GM19099 (cell line): ENCODE results near the gene CCER1.

ENCODE experiments used
- POLR2A ChIP-seq: IDR thresholded peaks from 3 replicates; pipeline ENCODE4 v1.6.1; 2011; ENCODE audit warnings: low read depth; ENCODE audit not compliant: insufficient read length; ENCODE audit errors: extremely low read depth

Gene CCER1

GRCh38 chr12:90974286-90974685 lies 19.3 kb upstream of the CCER1 start:
- TF ChIP-seq POLR2A = no peak

- no peak for TF ChIP-seq POLR2A
Measured at GRCh38 chr12:90972226-90972625, 17.2 kb upstream of the CCER1 start.

GRCh38 chr12:90970911-90971310 lies 15.9 kb upstream of the CCER1 start:
- TF ChIP-seq POLR2A = no peak

GRCh38 chr12:90970471-90970870 lies 15.5 kb upstream of the CCER1 start:
- no peak for TF ChIP-seq POLR2A

- TF ChIP-seq POLR2A = no peak
Measured at GRCh38 chr12:90969851-90970250, 14.9 kb upstream of the CCER1 start.

- TF ChIP-seq POLR2A = no peak
Measured at GRCh38 chr12:90969346-90969745, 14.4 kb upstream of the CCER1 start.

- TF ChIP-seq POLR2A = no peak
Measured at GRCh38 chr12:90965204-90965603, 10.2 kb upstream of the CCER1 start.

GRCh38 chr12:90964616-90965015 lies 9.6 kb upstream of the CCER1 start:
- TF ChIP-seq POLR2A = no peak

- TF ChIP-seq POLR2A = no peak
Measured at GRCh38 chr12:90963946-90964345, 9.0 kb upstream of the CCER1 start.

- no peak for TF ChIP-seq POLR2A
Measured at GRCh38 chr12:90961154-90961553, 6.2 kb upstream of the CCER1 start.

- no peak for TF ChIP-seq POLR2A
Measured at GRCh38 chr12:90959538-90960139, 4.7 kb upstream of the CCER1 start.

- TF ChIP-seq POLR2A = no peak
Measured at GRCh38 chr12:90959032-90959431, 4.1 kb upstream of the CCER1 start.

GRCh38 chr12:90958347-90958746 lies 3.4 kb upstream of the CCER1 start:
- TF ChIP-seq POLR2A = no peak

- TF ChIP-seq POLR2A = no peak
Measured at GRCh38 chr12:90954428-90954827, 548 bp downstream of the CCER1 start.

- TF ChIP-seq POLR2A = no peak
Measured at GRCh38 chr12:90953956-90954421, 987 bp downstream of the CCER1 start.

GRCh38 chr12:90951432-90952105 lies 3.4 kb downstream of the CCER1 start:
- no peak for TF ChIP-seq POLR2A
